ENCODE data around the gene UBALD2.
"Not testable (repeated sequence)": the region's sequence is repeated elsewhere in the genome, so short reads cannot be mapped to it uniquely, and the experiment has no call there.

UBALD2 gene

DNA sequence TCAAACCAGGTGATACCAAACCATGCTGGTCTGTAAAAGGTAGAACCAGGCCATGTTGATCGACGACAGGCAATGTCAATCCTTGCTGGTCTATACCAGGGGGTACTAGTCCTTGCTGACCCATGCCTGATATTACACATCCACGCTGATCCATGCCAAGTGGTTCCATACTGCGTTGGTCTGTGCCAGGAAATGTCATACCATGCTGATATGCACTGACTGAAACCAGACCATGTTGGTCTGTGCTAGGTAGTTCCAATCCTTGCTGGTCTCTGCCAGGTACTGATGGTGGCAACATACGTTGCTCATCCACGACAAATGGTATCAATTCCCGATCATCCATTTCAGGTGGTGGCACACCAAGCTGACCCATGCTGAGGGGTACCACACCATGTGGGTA is 28.0 kb downstream of the UBALD2 start:
- H3K4me3 ChIP-seq (ENCODE audit: low read length), result no peak overlapping the region
- TF ChIP-seq ZNF274 (IDR thresholded peaks at IDR 0.05; ENCODE audit: low read depth, low read length), result no peak

- TF ChIP-seq ZNF274 (IDR thresholded peaks at IDR 0.05; ENCODE audit: low read depth, low read length), result no peak
- H3K4me3 ChIP-seq (ENCODE audit: low read length), result no peak overlapping the region
Observed at GRCh38 chr17:76296186-76296585, 31.0 kb downstream of the UBALD2 start.

GRCh38 chr17:76296889-76297288 is 31.7 kb downstream of the UBALD2 start:
- TF ChIP-seq ZNF274 (IDR thresholded peaks at IDR 0.05; ENCODE audit: low read depth, low read length), result no peak
- no peak overlapping the region for H3K4me3 ChIP-seq (ENCODE audit: low read length)

DNA sequence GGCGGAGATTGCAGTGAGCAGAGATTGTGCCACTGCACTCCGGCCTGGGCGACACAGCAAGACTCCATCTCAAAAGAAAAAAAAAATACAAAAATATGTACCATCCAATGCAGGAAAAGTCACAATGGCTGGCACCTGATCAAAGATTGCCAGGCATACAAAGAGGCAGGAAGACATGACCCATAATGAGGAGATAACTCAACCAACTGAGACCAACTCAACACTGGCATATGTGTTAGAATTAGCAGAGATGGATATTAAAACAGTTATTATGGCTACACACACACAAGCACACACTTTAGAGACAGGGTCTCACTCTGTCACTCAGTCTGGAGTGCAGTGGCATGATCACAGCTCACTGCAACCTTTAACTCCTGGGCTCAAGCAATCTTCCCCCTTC is 32.3 kb downstream of the UBALD2 start:
- no peak for TF ChIP-seq ZNF274 (IDR thresholded peaks at IDR 0.05; ENCODE audit: low read depth, low read length)
- H3K4me3 ChIP-seq (ENCODE audit: low read length), result no peak overlapping the region

GRCh38 chr17:76304226-76305134 is 39.3 kb downstream of the UBALD2 start:
- no peak overlapping the region for H3K4me3 ChIP-seq (ENCODE audit: low read length)
- no peak for TF ChIP-seq ZNF274 (IDR thresholded peaks at IDR 0.05; ENCODE audit: low read depth, low read length)

- H3K4me3 ChIP-seq (ENCODE audit: low read length), result not testable (repeated sequence)
Observed at GRCh38 chr17:76305135-76305454, 39.9 kb downstream of the UBALD2 start.

- no peak overlapping the region for H3K4me3 ChIP-seq (ENCODE audit: low read length)
- TF ChIP-seq ZNF274 (IDR thresholded peaks at IDR 0.05; ENCODE audit: low read depth, low read length), result no peak
Observed at GRCh38 chr17:76307299-76307965, 42.3 kb downstream of the UBALD2 start.

GRCh38 chr17:76307966-76308338 is 42.8 kb downstream of the UBALD2 start, which contains the start of gene QRICH2:
QRICH2 (minus strand) TSS chr17:76308276; CDS start chr17:76307998, 278 bp downstream.
- H3K4me3 ChIP-seq (ENCODE audit: low read length), result no peak within 1 kb of the TSS
- no peak for TF ChIP-seq ZNF274 (IDR thresholded peaks at IDR 0.05; ENCODE audit: low read depth, low read length)

- no peak overlapping the region for H3K4me3 ChIP-seq (ENCODE audit: low read length)
- no peak for TF ChIP-seq ZNF274 (IDR thresholded peaks at IDR 0.05; ENCODE audit: low read depth, low read length)
Observed at GRCh38 chr17:76309461-76309860, 44.3 kb downstream of the UBALD2 start.

DNA sequence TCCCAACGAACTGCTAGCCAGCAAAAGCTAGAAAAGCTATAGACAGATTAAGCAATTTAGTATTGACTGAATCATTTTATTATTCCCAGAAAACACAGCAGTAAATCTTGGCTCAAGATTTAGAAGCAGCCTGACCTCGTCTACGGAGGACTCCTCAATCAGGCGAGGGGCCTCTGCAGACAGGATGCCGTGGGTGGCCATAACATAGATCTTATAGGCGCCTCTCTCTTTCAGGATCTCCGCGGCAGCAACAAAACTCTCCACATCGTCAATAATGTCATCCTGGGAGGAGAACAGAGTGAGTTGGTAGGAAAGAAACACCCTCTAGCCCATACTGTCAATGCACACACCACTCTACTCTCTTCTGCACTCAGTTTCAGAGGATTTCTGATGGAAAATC is 47.6 kb downstream of the UBALD2 start:
- no peak for TF ChIP-seq ZNF274 (IDR thresholded peaks at IDR 0.05; ENCODE audit: low read depth, low read length)
- no peak overlapping the region for H3K4me3 ChIP-seq (ENCODE audit: low read length)

- no peak for TF ChIP-seq ZNF274 (IDR thresholded peaks at IDR 0.05; ENCODE audit: low read depth, low read length)
- H3K4me3 ChIP-seq (ENCODE audit: low read length), result no peak overlapping the region
Observed at GRCh38 chr17:76314392-76315227, 49.5 kb downstream of the UBALD2 start.

DNA sequence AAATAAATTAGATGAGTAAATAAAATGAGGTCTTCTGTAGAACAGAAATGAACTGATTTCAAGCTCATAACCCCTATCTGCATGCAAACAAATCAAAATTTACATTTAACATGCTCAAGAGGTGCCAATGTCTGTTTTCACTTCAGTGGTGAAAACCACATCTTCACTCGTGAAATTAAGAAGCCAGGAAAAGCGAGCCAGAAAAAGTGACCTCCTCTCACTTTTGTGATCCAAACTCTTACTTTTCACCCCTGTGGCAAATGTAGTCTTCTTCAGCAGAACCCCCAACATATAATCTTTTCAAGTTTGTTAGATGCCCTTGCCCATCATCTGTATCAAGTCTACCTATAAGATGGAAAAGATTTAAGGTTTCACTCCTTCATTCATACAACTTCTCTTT is 52.4 kb downstream of the UBALD2 start:
- no peak overlapping the region for H3K4me3 ChIP-seq (ENCODE audit: low read length)
- TF ChIP-seq ZNF274 (IDR thresholded peaks at IDR 0.05; ENCODE audit: low read depth, low read length), result no peak

- no peak overlapping the region for H3K4me3 ChIP-seq (ENCODE audit: low read length)
- TF ChIP-seq ZNF274 (IDR thresholded peaks at IDR 0.05; ENCODE audit: low read depth, low read length), result no peak
Observed at GRCh38 chr17:76318586-76318985, 53.4 kb downstream of the UBALD2 start.
